BJ (cell line): ENCODE measurements around the gene SPIB. TPM values are rescaled to one million over a fixed set of nuclear protein-coding genes. Genes with fewer than 3 reads are reported as not detected.

Source experiments
- CTCF ChIA-PET: fragments of 350-600 bp; formaldehyde crosslinking; extraction: SDS; loops from one replicate; lab custom pipeline; 2021; ENCODE audit warnings: antibody characterized with exemption, inconsistent platforms; lab: Yijun Ruan, JAX
- POLR2A ChIA-PET: fragments of 300-600 bp; sonication (Branson Sonifier 250); formaldehyde crosslinking; extraction: SDS; loops from one replicate; lab custom pipeline; 2021; ENCODE audit warnings: antibody characterized with exemption; lab: Charles Lee
- DNase-seq: peaks from one replicate; pipeline ENCODE4 v3.0.0-alpha.2; 2011; ENCODE audit warnings: low read depth
- H3K27me3 ChIP-seq: 2 replicates; pipeline ENCODE4 v1.6.0; 2011; ENCODE audit warnings: low read length; ENCODE audit not compliant: control insufficient read depth, insufficient read depth
- H3K36me3 ChIP-seq: 2 replicates; pipeline ENCODE4 v1.5.1; 2011; ENCODE audit warnings: low read length; ENCODE audit not compliant: control insufficient read depth, insufficient read depth
- H3K4me3 ChIP-seq: 2 replicates; pipeline ENCODE4 v1.5.1; 2011; ENCODE audit warnings: low read depth, mild to moderate bottlenecking, control low read depth, low read length
- CTCF ChIP-seq: IDR thresholded peaks from 2 replicates; pipeline ENCODE4 v1.5.1; 2011; ENCODE audit warnings: low read depth, mild to moderate bottlenecking, control low read depth, inconsistent platforms, low read length, moderate library complexity; ENCODE audit not compliant: insufficient read depth
- polyA plus RNA-seq: library from polyadenylated mRNA; depleted of rRNA; stranded (reverse); fragments of >200 nt; gene quantifications from 2 replicates; pipeline ENCODE4 v1.2.3, GENCODE V29; 2011

Gene SPIB
- polyA plus RNA-seq, 1 experiment: not detected

DNA sequence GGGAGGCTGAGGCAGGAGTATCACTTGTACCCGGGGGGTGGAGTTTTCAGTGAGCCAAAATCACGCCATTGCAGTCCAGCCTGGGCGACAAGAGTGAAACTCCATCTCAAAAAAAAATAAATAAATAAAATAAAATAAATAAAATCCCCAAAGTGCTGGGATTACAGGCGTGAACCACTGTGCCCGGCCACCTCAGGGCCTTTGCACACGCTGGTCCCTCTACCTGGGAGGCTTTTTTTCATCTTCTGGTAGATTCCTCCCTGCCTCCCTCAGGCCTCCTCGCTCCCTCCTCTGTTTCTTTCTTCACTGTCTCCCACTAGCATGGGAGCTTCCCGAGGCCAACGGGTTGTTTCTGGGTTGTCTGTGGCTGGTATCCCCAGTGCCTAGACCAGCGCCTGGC is 29.0 kb downstream of the SPIB start:
- no peak for TF ChIP-seq CTCF
- Histone ChIP-seq H3K36me3 (no peaks in the 10 kb centered on the region), H3K27me3 (no peaks in the 10 kb centered on the region), H3K4me3 (no peak overlapping the region)
- no peak for DNase-seq
- CTCF ChIA-PET: no interaction called here
- POLR2A ChIA-PET: no interaction called here

- no peak for DNase-seq
Observed at GRCh38 chr19:50449236-50449899, 30.6 kb downstream of the SPIB start.

DNA sequence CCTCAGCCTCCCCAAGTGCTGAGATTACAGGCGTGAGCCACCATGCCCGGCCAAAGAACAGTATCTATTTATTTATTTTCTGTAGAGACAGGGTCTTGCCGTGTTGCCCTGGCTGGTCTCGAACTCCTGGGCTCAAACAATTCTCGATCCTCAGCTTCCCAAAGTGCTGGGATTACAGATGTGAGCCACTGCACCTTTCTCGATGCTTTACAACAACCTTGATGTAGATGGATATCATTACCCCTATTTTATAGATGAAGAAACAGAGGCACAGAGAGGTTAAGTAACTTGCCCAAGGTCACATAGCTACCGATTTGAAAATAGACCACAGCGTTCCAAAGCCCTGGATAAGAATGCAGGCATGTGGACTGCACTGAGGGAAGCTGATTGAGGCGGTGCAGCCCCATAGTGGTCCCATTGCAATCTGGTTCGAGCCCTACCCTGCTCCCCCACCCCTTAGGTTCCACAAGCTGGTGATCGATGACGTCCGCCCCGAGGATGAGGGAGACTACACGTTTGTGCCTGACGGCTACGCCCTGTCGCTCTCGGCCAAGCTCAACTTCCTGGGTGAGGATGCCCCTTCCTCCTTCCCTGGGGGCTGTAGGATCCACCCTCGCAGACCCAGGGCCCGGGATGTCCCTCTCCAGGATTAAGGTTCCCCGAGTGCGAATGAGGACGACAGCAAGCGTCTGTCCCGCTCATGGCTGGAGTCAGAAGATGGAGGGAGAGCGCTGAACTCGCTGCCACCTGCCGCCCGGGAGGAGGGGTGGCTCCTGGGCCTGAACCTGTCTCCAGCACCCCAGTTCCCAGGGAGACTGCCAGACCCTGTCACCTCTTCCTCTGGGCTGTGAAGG is 31.9 kb downstream of the SPIB start:
- CTCF ChIA-PET: interaction anchor here (0.9 to 2.0 kb wide), 3 partner anchors 11 to 93 kb away, joined by 4 to 9 read pairs (median 5); no protein-coding TSS in a partner anchor
- POLR2A ChIA-PET: no interaction called here
- no peaks in the 10 kb centered on the region; the same call in none of the 2 replicates for H3K27me3 ChIP-seq
- DNase-seq: no peak
- no peak overlapping the region for H3K4me3 ChIP-seq
- no peak for TF ChIP-seq CTCF
- H3K36me3 ChIP-seq: no peaks in the 10 kb centered on the region

More at GRCh38 chr19:50449236-50449899, 30.6 kb downstream of the SPIB start:
- ChIA-PET CTCF (interaction anchor here (1.3 to 2.0 kb wide), 3 partner anchors 12 to 92 kb away, joined by 5 to 9 read pairs (median 5); no protein-coding TSS in a partner anchor), POLR2A (no interaction called here)
- H3K27me3 ChIP-seq: no peaks in the 10 kb centered on the region
- TF ChIP-seq CTCF: no peak
- no peaks in the 10 kb centered on the region for H3K36me3 ChIP-seq
- H3K4me3 ChIP-seq: no peak overlapping the region

DNA sequence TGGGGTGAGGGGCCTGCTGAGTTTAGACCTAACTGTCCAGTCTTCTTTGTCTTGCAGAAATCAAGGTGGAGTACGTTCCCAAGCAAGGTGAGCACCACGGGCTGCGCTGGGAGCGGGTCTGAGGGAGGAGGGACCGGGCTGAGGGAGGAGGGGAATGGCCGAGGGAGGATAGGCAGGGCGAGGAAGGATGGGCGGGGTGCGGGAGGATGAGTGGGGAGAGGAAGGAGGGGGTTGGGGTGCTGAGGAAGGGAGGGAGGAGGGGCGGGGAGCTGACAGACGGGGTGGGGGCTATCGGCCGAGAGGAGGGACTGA is 32.4 kb downstream of the SPIB start:
- POLR2A ChIA-PET: no interaction called here
- CTCF ChIA-PET: interaction anchor here (0.9 kb wide), 1 partner anchor 94 kb away, joined by 4 read pairs; no protein-coding TSS in a partner anchor
- no peak for DNase-seq
- no peaks in the 10 kb centered on the region for H3K36me3 ChIP-seq
- H3K4me3 ChIP-seq: no peak overlapping the region
- TF ChIP-seq CTCF: no peak
- no peaks in the 10 kb centered on the region; the same call in none of the 2 replicates for H3K27me3 ChIP-seq

DNA sequence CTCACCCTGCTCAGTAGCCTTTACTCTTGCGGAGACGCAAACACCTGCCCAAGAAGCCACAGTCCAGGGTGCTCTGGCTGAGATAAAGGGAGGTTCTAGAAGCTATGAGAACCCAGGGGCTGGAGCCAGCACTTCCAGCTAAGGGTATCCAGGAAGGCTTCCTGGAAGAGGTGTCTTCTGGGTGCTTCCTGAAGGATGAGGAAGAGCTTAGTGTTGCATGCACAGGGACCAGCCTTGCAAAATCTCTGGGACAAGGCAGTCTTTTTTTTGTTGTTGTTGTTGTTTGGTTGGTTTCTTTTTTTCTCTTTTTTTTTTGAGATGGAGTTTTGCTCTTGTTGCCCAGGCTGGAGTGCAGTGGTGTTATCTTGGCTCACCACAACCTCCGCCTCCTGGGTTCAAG is 34.5 kb downstream of the SPIB start:
- CTCF ChIA-PET: no interaction called here
- no peak for DNase-seq

More for the DNA sequence above, 34.5 kb downstream of the SPIB start:
- Histone ChIP-seq H3K4me3 (no peak overlapping the region), H3K27me3 (peaks cover 2% of the 10 kb centered on the region), H3K36me3 (no peaks in the 10 kb centered on the region)
- POLR2A ChIA-PET: no interaction called here
- no peak for TF ChIP-seq CTCF
